Measurements from ENCODE around the gene TENT4A.

Gene TENT4A

DNA sequence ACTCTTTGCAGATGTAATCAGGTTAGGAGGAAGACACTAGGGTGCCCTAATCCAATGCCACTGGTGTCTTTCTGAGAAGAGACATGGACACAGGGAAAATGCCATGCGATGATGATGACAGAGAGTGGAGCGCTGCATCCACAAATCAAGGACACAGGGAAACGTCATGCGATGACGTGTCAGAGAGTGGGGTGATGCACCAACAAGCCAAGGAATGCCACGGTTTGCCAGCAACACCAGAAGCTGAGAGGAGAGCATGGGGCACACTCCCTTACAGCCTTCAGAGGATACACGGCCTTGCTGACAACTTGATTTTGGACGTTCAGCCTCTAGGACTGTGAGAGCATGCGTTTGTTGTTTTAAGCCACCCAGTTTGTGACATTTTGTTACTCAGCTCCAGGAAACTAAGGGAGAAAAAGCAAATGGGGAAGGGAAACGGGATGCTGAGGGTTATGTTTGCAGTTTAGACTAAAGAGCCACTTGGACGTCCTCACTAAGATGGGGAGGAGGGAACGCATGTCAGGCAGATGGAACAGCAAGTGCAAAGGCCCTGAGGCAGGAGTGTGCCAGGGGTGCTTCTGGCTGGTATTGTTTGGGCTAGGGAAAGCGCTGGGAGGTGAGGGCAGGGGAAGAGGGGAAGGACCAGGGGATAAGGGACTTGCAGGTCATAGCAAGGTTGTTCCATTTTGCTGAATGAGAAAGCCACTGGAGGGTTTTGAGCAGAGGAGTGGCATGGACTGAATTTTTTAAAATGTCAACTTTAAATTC, 2.5 kb upstream of the TENT4A start:
- TF ChIP-seq, protein P1, sequence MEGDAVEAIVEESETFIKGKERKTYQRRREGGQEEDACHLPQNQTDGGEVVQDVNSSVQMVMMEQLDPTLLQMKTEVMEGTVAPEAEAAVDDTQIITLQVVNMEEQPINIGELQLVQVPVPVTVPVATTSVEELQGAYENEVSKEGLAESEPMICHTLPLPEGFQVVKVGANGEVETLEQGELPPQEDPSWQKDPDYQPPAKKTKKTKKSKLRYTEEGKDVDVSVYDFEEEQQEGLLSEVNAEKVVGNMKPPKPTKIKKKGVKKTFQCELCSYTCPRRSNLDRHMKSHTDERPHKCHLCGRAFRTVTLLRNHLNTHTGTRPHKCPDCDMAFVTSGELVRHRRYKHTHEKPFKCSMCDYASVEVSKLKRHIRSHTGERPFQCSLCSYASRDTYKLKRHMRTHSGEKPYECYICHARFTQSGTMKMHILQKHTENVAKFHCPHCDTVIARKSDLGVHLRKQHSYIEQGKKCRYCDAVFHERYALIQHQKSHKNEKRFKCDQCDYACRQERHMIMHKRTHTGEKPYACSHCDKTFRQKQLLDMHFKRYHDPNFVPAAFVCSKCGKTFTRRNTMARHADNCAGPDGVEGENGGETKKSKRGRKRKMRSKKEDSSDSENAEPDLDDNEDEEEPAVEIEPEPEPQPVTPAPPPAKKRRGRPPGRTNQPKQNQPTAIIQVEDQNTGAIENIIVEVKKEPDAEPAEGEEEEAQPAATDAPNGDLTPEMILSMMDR (IDR thresholded peaks at IDR 0.05; ENCODE audit: control insufficient read depth, insufficient read depth, low read depth, low read length, missing control alignments), result no peak

DNA sequence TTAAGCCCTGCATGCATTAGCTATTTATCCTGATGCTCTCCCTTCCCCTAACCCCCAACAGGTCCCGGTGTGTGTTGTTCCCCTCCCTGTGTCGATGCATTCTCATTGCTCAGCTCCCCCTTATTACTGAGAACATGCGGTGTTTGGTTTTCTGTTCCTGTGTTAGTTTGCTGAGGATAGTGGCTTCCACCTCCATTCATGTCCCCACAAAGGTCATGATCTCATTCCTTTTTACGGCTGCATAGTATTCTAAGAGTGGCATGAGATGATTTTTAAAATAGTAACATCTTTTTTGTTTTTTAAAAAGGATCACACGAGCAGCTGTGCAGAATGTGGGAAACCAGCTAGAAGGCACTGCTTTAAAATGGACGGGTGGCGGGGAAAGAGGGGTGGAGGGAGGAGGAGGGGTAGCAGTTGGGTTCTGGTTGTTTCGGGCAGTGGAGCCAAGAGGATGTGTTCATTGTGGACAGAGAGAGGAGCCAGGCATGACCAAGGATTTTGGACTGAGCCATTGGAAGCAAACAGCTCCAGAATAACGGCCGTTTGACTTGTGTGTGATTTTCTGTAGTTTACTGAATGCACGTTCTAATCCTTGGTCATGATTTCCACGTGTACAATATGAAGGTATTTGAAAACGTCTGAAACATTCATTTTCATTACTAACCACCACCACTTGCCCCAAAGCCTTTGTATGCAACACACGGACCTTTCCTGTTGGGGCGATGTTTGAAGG, 1.7 kb upstream of the TENT4A start:
- DNase-seq (ENCODE audit: low read depth), result no peak
- TF ChIP-seq, protein P1 (IDR thresholded peaks at IDR 0.05; ENCODE audit: control insufficient read depth, insufficient read depth, low read depth, low read length, missing control alignments), result peak; percentile 19
- H3K4me3 ChIP-seq (ENCODE audit: control insufficient read depth, low read depth, low read length), result peak overlapping the region; percentile 66

More for the DNA sequence above, 2.5 kb upstream of the TENT4A start:
- no peak for DNase-seq (ENCODE audit: low read depth)
- H3K4me3 ChIP-seq (ENCODE audit: control insufficient read depth, low read depth, low read length), result no peak overlapping the region

DNA sequence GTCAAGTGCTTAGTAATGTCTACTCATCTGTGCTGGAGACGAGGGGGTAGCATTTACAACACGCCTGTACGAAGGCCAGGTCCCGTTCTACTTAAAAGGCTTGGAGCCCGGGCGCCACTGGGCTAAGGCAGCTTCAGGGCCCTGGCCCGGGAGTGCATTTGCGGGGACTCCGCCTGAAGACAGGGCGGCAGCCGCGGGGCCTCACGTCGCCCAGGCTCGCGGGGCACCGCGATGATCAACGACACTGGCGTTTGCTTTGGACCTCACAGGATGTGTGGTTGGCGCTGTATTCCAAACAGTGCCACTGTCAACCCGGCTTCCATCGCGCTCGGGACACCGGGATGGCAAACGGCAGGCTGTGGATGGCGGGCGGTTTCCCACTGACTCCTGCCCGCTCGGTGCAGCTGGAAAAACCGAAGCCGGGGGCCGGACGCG, 1.1 kb upstream of the TENT4A start:
- H3K4me3 ChIP-seq (ENCODE audit: control insufficient read depth, low read depth, low read length), result peak overlapping the region; percentile 66
- no peak for DNase-seq (ENCODE audit: low read depth)
- TF ChIP-seq, protein P1 (IDR thresholded peaks at IDR 0.05; ENCODE audit: control insufficient read depth, insufficient read depth, low read depth, low read length, missing control alignments), result peak; percentile 8

DNA sequence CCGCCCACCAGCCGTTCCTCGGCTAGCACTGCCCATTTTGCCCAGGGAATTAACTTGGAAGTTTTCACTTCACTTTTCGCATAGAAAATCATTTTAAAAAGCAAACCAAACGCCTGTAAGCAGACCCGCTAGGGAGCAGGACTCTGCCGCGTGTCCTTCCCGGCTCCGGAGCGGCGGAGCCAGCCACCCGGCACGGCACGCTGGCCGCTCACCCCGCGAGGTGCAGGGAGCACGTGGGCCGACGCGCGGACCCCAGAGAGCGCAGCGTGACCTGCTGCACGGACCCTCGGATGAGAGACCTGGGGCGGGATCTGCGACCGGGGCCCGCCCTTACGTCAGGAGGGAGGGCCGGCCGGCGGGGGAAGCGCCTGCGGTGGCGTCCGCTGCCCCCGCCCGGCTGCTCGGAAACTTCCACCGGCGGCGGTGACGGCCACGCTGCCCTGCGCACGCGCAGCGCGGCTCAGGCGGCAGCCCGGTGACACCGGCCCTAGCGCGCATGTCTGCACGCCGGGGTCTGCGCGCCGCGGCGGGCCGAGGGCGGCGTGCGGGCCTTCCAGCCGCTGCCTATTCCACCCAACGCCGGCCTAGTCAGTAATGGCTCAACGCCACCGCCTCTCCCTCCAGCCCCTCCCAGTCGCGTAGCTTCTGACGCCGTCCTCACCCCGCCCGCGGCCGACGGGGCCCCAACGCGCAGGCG, 507 bp upstream of the TENT4A start:
- TF ChIP-seq, protein P1 (IDR thresholded peaks at IDR 0.05; ENCODE audit: control insufficient read depth, insufficient read depth, low read depth, low read length, missing control alignments), result no peak
- H3K4me3 ChIP-seq (ENCODE audit: control insufficient read depth, low read depth, low read length), result peak overlapping the region; percentile 66
- DNase-seq (ENCODE audit: low read depth), result peak; percentile 79

DNA sequence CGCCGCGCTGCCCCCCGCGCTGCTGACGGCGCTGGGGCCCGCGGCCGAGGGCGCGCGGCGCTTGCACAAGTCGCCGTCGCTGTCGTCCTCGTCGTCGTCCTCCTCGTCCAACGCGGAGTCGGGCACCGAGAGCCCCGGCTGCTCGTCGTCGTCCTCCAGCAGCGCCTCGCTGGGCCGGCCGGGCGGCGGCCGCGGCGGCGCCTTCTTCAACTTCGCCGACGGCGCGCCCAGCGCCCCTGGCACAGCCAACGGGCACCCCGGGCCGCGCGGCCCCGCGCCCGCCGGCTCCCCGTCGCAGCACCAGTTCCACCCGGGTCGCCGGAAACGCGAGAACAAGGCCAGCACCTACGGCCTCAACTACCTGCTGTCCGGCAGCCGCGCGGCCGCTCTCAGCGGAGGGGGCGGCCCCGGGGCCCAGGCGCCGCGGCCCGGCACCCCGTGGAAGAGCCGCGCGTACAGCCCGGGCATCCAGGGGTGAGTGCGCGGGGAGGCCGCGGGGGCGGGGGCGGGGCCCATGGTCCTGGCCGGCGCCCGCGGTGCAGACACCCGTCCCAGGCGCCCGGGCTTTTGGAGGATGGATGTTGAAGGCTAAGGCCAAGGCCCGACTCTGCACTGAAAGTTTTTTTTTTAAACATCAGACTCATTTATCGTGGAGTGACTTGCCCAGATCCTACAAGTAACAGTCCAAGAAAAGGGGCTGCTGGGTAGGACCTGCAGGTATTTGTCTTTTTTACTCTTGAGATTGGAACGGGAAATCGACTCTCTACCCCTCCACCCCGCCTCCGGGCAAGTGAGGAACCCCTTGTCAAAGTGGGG, 1.2 kb downstream of the TENT4A start:
- DNase-seq (ENCODE audit: low read depth), result no peak
- H3K4me3 ChIP-seq (ENCODE audit: control insufficient read depth, low read depth, low read length), result peak overlapping the region; percentile 51
- TF ChIP-seq, protein P1 (IDR thresholded peaks at IDR 0.05; ENCODE audit: control insufficient read depth, insufficient read depth, low read depth, low read length, missing control alignments), result no peak

DNA sequence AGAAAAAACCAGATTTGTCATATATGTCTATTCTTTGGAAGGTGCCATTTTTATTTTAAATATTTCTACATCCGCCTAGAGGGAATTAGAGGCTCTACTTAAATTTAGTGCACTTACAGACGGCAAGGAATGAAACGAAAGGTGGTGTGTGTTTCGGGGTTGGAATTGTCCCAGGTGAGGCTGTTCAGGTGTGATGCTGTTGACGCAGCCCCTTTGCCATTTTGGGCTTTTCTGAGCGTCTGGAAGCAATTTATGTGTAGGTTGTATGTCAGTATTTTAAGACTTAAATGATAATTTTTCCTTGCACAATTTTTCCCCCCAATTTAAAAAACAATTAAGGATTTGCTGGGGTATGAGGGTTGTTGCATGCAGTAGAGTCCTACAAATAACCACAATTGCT, 2.0 kb downstream of the TENT4A start:
- H3K4me3 ChIP-seq (ENCODE audit: control insufficient read depth, low read depth, low read length), result peak overlapping the region; percentile 51
- TF ChIP-seq, protein P1 (IDR thresholded peaks at IDR 0.05; ENCODE audit: control insufficient read depth, insufficient read depth, low read depth, low read length, missing control alignments), result no peak
- DNase-seq (ENCODE audit: low read depth), result no peak
